HEK293 (cell line): Measurements from ENCODE around the gene KLHL17.

Source experiments
- ATF2 ChIP-seq: fragments of 450-650 bp; formaldehyde crosslinking; IDR thresholded peaks from 2 replicates; pipeline ENCODE4 v1.5.1; 2016; ENCODE audit warnings: missing biosample characterization, missing genetic modification characterization, low read depth
- GLI4 ChIP-seq: fragments of 450-650 bp; formaldehyde crosslinking; IDR thresholded peaks from 2 replicates; pipeline ENCODE4 v1.5.1; 2016; ENCODE audit warnings: missing biosample characterization, missing genetic modification characterization
- HIC1 ChIP-seq: fragments of 450-650 bp; formaldehyde crosslinking; IDR thresholded peaks from 2 replicates; pipeline ENCODE4 v1.5.1; 2016; ENCODE audit warnings: missing biosample characterization, missing genetic modification characterization
- KLF9 ChIP-seq: fragments of 450-650 bp; formaldehyde crosslinking; IDR thresholded peaks from 2 replicates; pipeline ENCODE4 v1.5.1; 2016; ENCODE audit warnings: missing biosample characterization, missing genetic modification characterization, low read depth
- SALL2 ChIP-seq: fragments of 450-650 bp; formaldehyde crosslinking; IDR thresholded peaks from 2 replicates; pipeline ENCODE4 v1.5.0; 2017; ENCODE audit warnings: missing biosample characterization, mild to moderate bottlenecking, missing genetic modification characterization, borderline replicate concordance
- SETDB1 ChIP-seq: IDR thresholded peaks from one replicate; pipeline ENCODE4 v1.6.1; 2017; ENCODE audit warnings: mild to moderate bottlenecking, low read length, moderate library complexity, mixed read lengths; ENCODE audit not compliant: insufficient read length
- SP3 ChIP-seq: fragments of 450-650 bp; formaldehyde crosslinking; IDR thresholded peaks from 2 replicates; pipeline ENCODE4 v1.5.1; 2016; ENCODE audit warnings: missing biosample characterization, missing genetic modification characterization
- TCF7L2 ChIP-seq: IDR thresholded peaks from 2 replicates; pipeline ENCODE4 v1.6.1; 2011; ENCODE audit warnings: low read depth, mild to moderate bottlenecking, inconsistent platforms, low read length, moderate library complexity, borderline replicate concordance
- ZBTB21 ChIP-seq: fragments of 450-650 bp; formaldehyde crosslinking; IDR thresholded peaks from 2 replicates; pipeline ENCODE4 v1.5.1; 2017; ENCODE audit warnings: missing biosample characterization, missing genetic modification characterization
- ZFHX2 ChIP-seq: fragments of 450-650 bp; formaldehyde crosslinking; conservative IDR thresholded peaks from 2 replicates; pipeline ENCODE4 v1.5.1; 2016; ENCODE audit warnings: missing biosample characterization, missing genetic modification characterization
- ZNF155 ChIP-seq: fragments of 450-650 bp; formaldehyde crosslinking; IDR thresholded peaks from 2 replicates; pipeline ENCODE4 v1.5.1; 2016; ENCODE audit warnings: missing biosample characterization, missing genetic modification characterization
- ZNF175 ChIP-seq: fragments of 450-650 bp; formaldehyde crosslinking; IDR thresholded peaks from 2 replicates; pipeline ENCODE4 v1.5.1; 2016; ENCODE audit warnings: missing biosample characterization, missing genetic modification characterization
- ZNF211 ChIP-seq: fragments of 450-650 bp; formaldehyde crosslinking; IDR thresholded peaks from 2 replicates; pipeline ENCODE4 v1.5.1; 2016; ENCODE audit warnings: low read depth, missing biosample characterization, missing genetic modification characterization
- ZNF239 ChIP-seq: fragments of 450-650 bp; formaldehyde crosslinking; IDR thresholded peaks from 2 replicates; pipeline ENCODE4 v1.5.1; 2016; ENCODE audit warnings: missing biosample characterization, missing genetic modification characterization
- ZNF292 ChIP-seq: fragments of 450-650 bp; formaldehyde crosslinking; IDR thresholded peaks from 2 replicates; pipeline ENCODE4 v1.5.1; 2016; ENCODE audit warnings: low read depth, missing biosample characterization, missing genetic modification characterization, borderline replicate concordance
- ZNF37A ChIP-seq: fragments of 450-650 bp; IDR thresholded peaks from 2 replicates; pipeline ENCODE4 v1.5.1; 2018; ENCODE audit warnings: missing biosample characterization, missing genetic modification characterization
- ZNF391 ChIP-seq: fragments of 450-650 bp; formaldehyde crosslinking; IDR thresholded peaks from 2 replicates; pipeline ENCODE4 v1.5.1; 2016; ENCODE audit warnings: low read depth, missing biosample characterization, missing genetic modification characterization, borderline replicate concordance
- ZNF416 ChIP-seq: fragments of 450-650 bp; formaldehyde crosslinking; IDR thresholded peaks from 2 replicates; pipeline ENCODE4 v1.5.1; 2016; ENCODE audit warnings: missing biosample characterization, missing genetic modification characterization
- ZNF426 ChIP-seq: fragments of 450-650 bp; formaldehyde crosslinking; IDR thresholded peaks from 2 replicates; pipeline ENCODE4 v1.5.1; 2017; ENCODE audit warnings: missing biosample characterization, missing genetic modification characterization, mild to moderate bottlenecking, inconsistent platforms, moderate library complexity
- ZNF510 ChIP-seq: fragments of 450-650 bp; formaldehyde crosslinking; IDR thresholded peaks from 2 replicates; pipeline ENCODE4 v1.5.1; 2018; ENCODE audit warnings: mild to moderate bottlenecking, missing genetic modification characterization, missing biosample characterization; ENCODE audit not compliant: insufficient replicate concordance
- ZNF670 ChIP-seq: fragments of 450-650 bp; formaldehyde crosslinking; IDR thresholded peaks from 2 replicates; pipeline ENCODE4 v1.5.1; 2016; ENCODE audit warnings: missing biosample characterization, missing genetic modification characterization, low read depth
- ZNF792 ChIP-seq: fragments of 450-650 bp; formaldehyde crosslinking; IDR thresholded peaks from 2 replicates; pipeline ENCODE4 v1.5.1; 2016; ENCODE audit warnings: missing biosample characterization, missing genetic modification characterization
- TF ChIP-seq, protein P1 (sequence below): fragments of 450-650 bp; IDR thresholded peaks from 2 replicates; pipeline ENCODE4 v1.5.1; 2018; ENCODE audit warnings: missing biosample characterization, missing genetic modification characterization
- TF ChIP-seq, protein P2 (sequence below): fragments of 450-650 bp; formaldehyde crosslinking; IDR thresholded peaks from 2 replicates; pipeline ENCODE4 v1.5.1; 2016; ENCODE audit warnings: missing biosample characterization, missing genetic modification characterization, borderline replicate concordance
- TF ChIP-seq, protein P3 (sequence below): fragments of 450-650 bp; formaldehyde crosslinking; IDR thresholded peaks from 2 replicates; pipeline ENCODE4 v1.5.1; 2016; ENCODE audit warnings: missing biosample characterization, missing genetic modification characterization

The KLHL17 gene

DNA sequence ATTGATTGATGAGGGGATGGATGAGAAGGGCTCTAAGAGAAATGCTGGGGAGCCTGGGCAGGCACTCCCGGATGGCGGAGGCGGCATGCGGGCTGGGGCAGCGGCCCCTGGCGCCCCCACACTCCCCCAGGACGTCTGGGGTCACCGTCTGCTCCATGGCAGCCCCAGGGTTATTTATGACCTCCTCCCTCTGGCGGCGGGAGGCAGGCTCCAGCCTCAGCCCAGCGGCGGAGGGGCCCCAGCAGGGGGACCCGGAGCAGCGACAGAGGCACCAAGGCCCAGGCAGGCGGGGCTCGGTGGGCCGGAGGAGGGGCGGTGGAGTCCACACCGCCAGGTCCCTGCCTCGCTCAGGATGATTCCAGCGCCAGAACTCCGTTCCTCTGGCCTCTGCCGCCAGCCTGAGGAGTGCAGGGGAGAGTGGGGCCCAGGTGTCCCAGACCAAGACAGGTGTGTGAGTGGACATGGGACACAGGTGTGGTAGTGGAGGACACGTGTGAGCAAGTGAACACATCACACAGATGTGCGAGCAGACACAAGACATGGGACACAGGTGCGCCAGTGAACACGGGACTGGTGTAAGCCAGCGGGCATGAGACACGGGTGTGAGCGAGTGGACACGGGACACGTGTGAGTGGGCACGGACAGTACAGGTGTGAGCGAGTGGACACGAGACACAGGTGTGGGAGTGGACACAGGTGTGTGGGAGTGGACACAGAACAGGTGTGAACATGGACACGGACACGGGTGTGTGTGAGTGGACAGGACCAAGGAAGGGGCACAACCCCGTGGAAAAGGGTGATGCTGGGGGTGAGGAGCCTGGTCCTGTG is 39.2 kb upstream of the KLHL17 start (continued):
- no peak; the same call in 1 of the 2 replicates for TF ChIP-seq SP3
- TF ChIP-seq TCF7L2, result no peak
- TF ChIP-seq ZNF211 (tag by site-specific recombination), result no peak
- no peak for TF ChIP-seq ZNF155
- peak; percentile 47; the same call in 1 of the 2 replicates for TF ChIP-seq HIC1
- TF ChIP-seq ZNF391, result no peak; the same call in none of the 2 replicates
- no peak; the same call in 1 of the 2 replicates for TF ChIP-seq ZNF792 (tag by site-specific recombination)
- TF ChIP-seq ATF2 (tag by site-specific recombination), result no peak
- TF ChIP-seq, protein P1, sequence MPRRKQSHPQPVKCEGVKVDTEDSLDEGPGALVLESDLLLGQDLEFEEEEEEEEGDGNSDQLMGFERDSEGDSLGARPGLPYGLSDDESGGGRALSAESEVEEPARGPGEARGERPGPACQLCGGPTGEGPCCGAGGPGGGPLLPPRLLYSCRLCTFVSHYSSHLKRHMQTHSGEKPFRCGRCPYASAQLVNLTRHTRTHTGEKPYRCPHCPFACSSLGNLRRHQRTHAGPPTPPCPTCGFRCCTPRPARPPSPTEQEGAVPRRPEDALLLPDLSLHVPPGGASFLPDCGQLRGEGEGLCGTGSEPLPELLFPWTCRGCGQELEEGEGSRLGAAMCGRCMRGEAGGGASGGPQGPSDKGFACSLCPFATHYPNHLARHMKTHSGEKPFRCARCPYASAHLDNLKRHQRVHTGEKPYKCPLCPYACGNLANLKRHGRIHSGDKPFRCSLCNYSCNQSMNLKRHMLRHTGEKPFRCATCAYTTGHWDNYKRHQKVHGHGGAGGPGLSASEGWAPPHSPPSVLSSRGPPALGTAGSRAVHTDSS (tag by site-specific recombination), result no peak
- no peak for TF ChIP-seq ZNF175 (tag by site-specific recombination)
- no peak for TF ChIP-seq SALL2 (tag by site-specific recombination)
- TF ChIP-seq ZNF416 (tag by site-specific recombination), result no peak
- TF ChIP-seq ZNF37A, result no peak
- no peak for TF ChIP-seq ZNF510 (tag by site-specific recombination)
- no peak for TF ChIP-seq ZNF292 (tag by site-specific recombination)
- peak; percentile 61 for TF ChIP-seq GLI4 (tag by site-specific recombination)
- TF ChIP-seq ZFHX2, result peak; percentile 96
- TF ChIP-seq, protein P2, sequence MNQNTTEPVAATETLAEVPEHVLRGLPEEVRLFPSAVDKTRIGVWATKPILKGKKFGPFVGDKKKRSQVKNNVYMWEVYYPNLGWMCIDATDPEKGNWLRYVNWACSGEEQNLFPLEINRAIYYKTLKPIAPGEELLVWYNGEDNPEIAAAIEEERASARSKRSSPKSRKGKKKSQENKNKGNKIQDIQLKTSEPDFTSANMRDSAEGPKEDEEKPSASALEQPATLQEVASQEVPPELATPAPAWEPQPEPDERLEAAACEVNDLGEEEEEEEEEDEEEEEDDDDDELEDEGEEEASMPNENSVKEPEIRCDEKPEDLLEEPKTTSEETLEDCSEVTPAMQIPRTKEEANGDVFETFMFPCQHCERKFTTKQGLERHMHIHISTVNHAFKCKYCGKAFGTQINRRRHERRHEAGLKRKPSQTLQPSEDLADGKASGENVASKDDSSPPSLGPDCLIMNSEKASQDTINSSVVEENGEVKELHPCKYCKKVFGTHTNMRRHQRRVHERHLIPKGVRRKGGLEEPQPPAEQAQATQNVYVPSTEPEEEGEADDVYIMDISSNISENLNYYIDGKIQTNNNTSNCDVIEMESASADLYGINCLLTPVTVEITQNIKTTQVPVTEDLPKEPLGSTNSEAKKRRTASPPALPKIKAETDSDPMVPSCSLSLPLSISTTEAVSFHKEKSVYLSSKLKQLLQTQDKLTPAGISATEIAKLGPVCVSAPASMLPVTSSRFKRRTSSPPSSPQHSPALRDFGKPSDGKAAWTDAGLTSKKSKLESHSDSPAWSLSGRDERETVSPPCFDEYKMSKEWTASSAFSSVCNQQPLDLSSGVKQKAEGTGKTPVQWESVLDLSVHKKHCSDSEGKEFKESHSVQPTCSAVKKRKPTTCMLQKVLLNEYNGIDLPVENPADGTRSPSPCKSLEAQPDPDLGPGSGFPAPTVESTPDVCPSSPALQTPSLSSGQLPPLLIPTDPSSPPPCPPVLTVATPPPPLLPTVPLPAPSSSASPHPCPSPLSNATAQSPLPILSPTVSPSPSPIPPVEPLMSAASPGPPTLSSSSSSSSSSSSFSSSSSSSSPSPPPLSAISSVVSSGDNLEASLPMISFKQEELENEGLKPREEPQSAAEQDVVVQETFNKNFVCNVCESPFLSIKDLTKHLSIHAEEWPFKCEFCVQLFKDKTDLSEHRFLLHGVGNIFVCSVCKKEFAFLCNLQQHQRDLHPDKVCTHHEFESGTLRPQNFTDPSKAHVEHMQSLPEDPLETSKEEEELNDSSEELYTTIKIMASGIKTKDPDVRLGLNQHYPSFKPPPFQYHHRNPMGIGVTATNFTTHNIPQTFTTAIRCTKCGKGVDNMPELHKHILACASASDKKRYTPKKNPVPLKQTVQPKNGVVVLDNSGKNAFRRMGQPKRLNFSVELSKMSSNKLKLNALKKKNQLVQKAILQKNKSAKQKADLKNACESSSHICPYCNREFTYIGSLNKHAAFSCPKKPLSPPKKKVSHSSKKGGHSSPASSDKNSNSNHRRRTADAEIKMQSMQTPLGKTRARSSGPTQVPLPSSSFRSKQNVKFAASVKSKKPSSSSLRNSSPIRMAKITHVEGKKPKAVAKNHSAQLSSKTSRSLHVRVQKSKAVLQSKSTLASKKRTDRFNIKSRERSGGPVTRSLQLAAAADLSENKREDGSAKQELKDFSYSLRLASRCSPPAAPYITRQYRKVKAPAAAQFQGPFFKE, result peak; percentile 76; the same call in 1 of the 2 replicates
- no peak for TF ChIP-seq SETDB1
- peak; percentile 80 for TF ChIP-seq KLF9 (tag by site-specific recombination)
- TF ChIP-seq ZNF239 (tag by site-specific recombination), result no peak
- TF ChIP-seq ZBTB21 (tag by site-specific recombination), result no peak
- TF ChIP-seq ZNF670 (tag by site-specific recombination), result no peak
- TF ChIP-seq, protein P3, sequence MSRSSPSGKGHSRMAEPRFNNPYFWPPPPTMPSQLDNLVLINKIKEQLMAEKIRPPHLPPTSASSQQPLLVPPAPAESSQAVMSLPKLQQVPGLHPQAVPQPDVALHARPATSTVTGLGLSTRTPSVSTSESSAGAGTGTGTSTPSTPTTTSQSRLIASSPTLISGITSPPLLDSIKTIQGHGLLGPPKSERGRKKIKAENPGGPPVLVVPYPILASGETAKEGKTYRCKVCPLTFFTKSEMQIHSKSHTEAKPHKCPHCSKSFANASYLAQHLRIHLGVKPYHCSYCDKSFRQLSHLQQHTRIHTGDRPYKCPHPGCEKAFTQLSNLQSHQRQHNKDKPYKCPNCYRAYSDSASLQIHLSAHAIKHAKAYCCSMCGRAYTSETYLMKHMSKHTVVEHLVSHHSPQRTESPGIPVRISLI (tag by site-specific recombination), result no peak
- no peak for TF ChIP-seq ZNF426 (tag by site-specific recombination)
